ENCODE results near the gene AKNA. TPM values are rescaled to one million over a fixed set of nuclear protein-coding genes. Genes with fewer than 3 reads are reported as not detected.

Gene AKNA
- total RNA-seq, 5 donors from 2014 or later (not counting 1 experiment from before 2014, with no cell fraction given), result 382 to 462 (median 415) TPM

DNA sequence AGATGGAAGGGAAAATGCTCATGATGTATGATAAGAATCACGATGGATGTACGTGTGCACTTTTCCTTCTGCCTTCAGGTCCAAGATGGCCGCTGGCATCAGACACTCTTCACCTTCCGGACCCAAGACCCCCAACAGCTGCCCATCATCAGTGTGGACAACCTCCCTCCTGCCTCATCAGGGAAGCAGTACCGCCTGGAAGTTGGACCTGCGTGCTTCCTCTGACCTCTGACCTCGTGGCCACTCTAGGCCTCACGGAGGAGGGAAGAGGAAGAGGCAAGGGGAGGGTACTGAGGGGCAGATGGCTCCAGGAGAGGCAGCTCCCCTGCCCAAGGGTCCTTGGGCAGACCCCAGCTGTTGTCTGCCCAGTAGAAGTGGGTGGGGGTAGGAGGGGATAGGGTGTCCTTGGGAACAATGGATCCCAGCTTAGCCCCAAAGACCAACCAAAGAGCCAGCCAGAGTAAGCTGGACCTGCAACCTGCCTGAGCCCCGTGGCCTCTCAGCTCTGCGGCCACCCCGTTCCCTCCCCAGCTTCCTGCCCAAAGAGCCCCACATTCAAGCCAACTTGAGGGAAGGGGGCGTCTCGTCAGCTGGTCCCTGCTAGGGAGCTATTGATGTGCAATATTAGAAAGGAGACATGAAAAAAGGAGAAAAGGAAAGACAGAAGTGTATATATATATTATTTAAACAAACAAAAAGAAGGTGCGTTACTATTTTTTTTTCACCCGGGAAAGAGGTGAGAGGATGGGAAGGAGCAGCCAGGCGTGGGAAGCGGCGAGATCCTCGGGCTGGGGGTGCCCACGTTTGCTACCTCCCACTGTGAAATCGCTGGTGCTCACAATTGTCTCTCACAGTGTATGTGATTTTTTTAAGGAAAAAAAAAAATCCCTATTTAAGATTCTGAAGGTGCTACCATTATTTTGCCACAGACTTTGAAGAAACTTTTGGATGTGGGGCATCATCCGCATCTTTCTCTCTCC, 77.0 kb downstream of the AKNA start:
- H3K27ac ChIP-seq (ENCODE audit: low read length), result no peak overlapping the region
- POLR2A ChIA-PET, result no interaction called here
- no peaks in the 10 kb centered on the region for H3K36me3 ChIP-seq (ENCODE audit: control insufficient read depth in 2 of 2, extremely low read depth in 1 of 2, insufficient read depth in 1 of 2, low read length in 1 of 2)
- Mint-ChIP-seq H3K27ac (no peak overlapping the region), H3K9me3 (no peaks in the 10 kb centered on the region), H3K27me3 (peaks cover 0 to 2% of the 10 kb centered on the region in 2 donors), H3K4me3 (no peak overlapping the region), H3K36me3 (no peaks in the 10 kb centered on the region), H3K4me1 (peaks cover under 1 to 2% (median 2%) of the 10 kb centered on the region in 3 donors)
- 75% methylated on average over 4 of the region's 22 CpGs for WGBS (ENCODE audit: insufficient coverage)
- no peak overlapping the region for H3K4me3 ChIP-seq (ENCODE audit: control insufficient read depth in 1 of 2, extremely low read depth in 1 of 2, low read length in 1 of 2)
- ATAC-seq (replicated peaks in 1 of 4) (no peak), DNase-seq (peak in 2 of 35 experiments; percentile 4 to 11)
- CTCF ChIA-PET, result no interaction called here
- H3K4me1 ChIP-seq (ENCODE audit: control insufficient read depth in 1 of 2, extremely low read depth in 1 of 2, insufficient read depth in 2 of 2, low read length in 2 of 2), result peaks cover 0 to 3% of the 10 kb centered on the region in 2 experiments
- peaks cover 0 to 28% of the 10 kb centered on the region in 2 experiments for H3K27me3 ChIP-seq (replicated peaks in 1 of 2; ENCODE audit: control insufficient read depth in 2 of 2, extremely low read depth in 1 of 2, insufficient read depth in 2 of 2, low read length in 1 of 2)
- H3K9me3 ChIP-seq, result no peaks in the 10 kb centered on the region

DNA sequence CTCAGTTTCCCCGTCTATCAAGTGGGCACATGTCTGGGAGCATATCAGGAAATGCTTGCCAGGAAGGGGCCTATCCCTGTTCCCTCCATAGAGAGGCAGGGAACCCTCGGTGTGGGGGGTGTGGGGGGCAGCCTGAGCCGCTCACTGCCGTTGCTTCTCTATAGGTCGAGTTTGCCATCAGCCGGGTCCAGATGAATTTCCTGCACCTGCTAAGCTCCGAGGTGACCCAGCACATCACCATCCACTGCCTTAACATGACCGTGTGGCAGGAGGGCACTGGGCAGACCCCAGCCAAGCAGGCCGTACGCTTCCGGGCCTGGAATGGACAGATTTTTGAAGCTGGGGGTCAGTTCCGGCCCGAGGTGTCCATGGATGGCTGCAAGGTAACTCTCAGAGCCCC, 78.7 kb downstream of the AKNA start:
- Histone ChIP-seq H3K4me3 (ENCODE audit: control insufficient read depth in 1 of 2, extremely low read depth in 1 of 2, low read length in 1 of 2) (no peak overlapping the region), H3K36me3 (ENCODE audit: control insufficient read depth in 2 of 2, extremely low read depth in 1 of 2, insufficient read depth in 1 of 2, low read length in 1 of 2) (no peaks in the 10 kb centered on the region), H3K27me3 (replicated peaks in 1 of 2; ENCODE audit: control insufficient read depth in 2 of 2, extremely low read depth in 1 of 2, insufficient read depth in 2 of 2, low read length in 1 of 2) (peaks cover 0 to 32% of the 10 kb centered on the region in 2 experiments), H3K9me3 (no peaks in the 10 kb centered on the region), H3K4me1 (ENCODE audit: control insufficient read depth in 1 of 2, extremely low read depth in 1 of 2, insufficient read depth in 2 of 2, low read length in 2 of 2) (peaks cover 0 to 9% of the 10 kb centered on the region in 2 experiments), H3K27ac (ENCODE audit: low read length) (no peak overlapping the region)
- H3K27ac Mint-ChIP-seq, result no peak overlapping the region
- CTCF ChIA-PET, result interaction anchor here (0.5 to 1.0 kb wide), 2 partner anchors 225 to 733 kb away, joined by 3 read pairs; no protein-coding TSS in a partner anchor
- WGBS (ENCODE audit: insufficient coverage), result 68% methylated on average over 11 of the region's 13 CpGs
- H3K36me3 Mint-ChIP-seq, result no peaks in the 10 kb centered on the region
- H3K27me3 Mint-ChIP-seq, result peaks cover 0 to 2% of the 10 kb centered on the region in 2 donors
- H3K9me3 Mint-ChIP-seq, result no peaks in the 10 kb centered on the region
- peaks cover 6 to 8% (median 8%) of the 10 kb centered on the region in 3 donors for H3K4me1 Mint-ChIP-seq
- no peak overlapping the region for H3K4me3 Mint-ChIP-seq
- POLR2A ChIA-PET, result no interaction called here
- ATAC-seq (replicated peaks in 1 of 4), result no peak
- peak in 2 of 35 experiments; percentile 6 to 11 for DNase-seq

DNA sequence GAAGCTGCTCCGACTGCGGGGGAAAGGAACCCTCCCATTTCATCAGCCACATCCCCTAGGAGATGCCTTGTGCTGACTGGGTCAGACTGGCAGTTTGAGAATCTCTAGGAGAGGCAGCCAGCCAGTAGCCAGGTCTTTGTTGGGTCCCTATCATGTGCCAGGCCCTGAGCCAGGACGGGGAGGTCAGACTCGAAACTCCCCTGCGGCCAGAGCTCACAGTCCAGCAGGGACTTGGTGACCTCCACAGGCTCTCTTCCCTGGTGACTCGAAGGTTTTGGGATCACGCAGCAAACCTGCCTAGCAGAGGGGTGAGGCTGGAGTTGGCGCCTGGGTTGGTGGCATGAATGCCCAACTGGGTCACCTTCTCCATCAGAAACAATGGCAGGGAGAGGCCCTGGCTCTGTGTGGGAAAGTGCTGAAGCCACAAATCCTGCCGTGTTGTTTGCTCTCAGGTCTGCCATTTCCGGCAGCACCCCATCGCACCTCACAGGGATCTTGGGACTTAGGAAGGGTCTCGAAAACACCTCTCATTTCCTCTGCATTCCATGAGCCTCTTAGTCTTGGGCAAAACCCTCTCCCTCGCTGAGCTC, 79.3 kb downstream of the AKNA start:
- ChIA-PET POLR2A (no interaction called here), CTCF (interaction anchor here (0.5 to 1.0 kb wide), 3 partner anchors 224 to 733 kb away, joined by 3 to 5 read pairs (median 3); no protein-coding TSS in a partner anchor)
- ATAC-seq (replicated peaks in 1 of 4), result no peak
- Mint-ChIP-seq H3K4me3 (no peak overlapping the region), H3K27ac (no peak overlapping the region), H3K4me1 (peaks cover 6 to 8% (median 8%) of the 10 kb centered on the region in 3 donors), H3K27me3 (peaks cover 0 to 2% of the 10 kb centered on the region in 2 donors), H3K9me3 (no peaks in the 10 kb centered on the region), H3K36me3 (no peaks in the 10 kb centered on the region)
- H3K9me3 ChIP-seq, result no peaks in the 10 kb centered on the region
- peaks cover 0 to 32% of the 10 kb centered on the region in 2 experiments for H3K27me3 ChIP-seq (replicated peaks in 1 of 2; ENCODE audit: control insufficient read depth in 2 of 2, extremely low read depth in 1 of 2, insufficient read depth in 2 of 2, low read length in 1 of 2)
- 81% methylated on average over 8 of the region's 13 CpGs for WGBS (ENCODE audit: insufficient coverage)
- no peak overlapping the region for H3K4me3 ChIP-seq (ENCODE audit: control insufficient read depth in 1 of 2, extremely low read depth in 1 of 2, low read length in 1 of 2)
- no peaks in the 10 kb centered on the region for H3K36me3 ChIP-seq (ENCODE audit: control insufficient read depth in 2 of 2, extremely low read depth in 1 of 2, insufficient read depth in 1 of 2, low read length in 1 of 2)
- DNase-seq, result peak in 2 of 35 experiments; percentile 10 to 13
- no peak overlapping the region for H3K27ac ChIP-seq (ENCODE audit: low read length)
- H3K4me1 ChIP-seq (ENCODE audit: control insufficient read depth in 1 of 2, extremely low read depth in 1 of 2, insufficient read depth in 2 of 2, low read length in 2 of 2), result peaks cover 0 to 9% of the 10 kb centered on the region in 2 experiments

DNA sequence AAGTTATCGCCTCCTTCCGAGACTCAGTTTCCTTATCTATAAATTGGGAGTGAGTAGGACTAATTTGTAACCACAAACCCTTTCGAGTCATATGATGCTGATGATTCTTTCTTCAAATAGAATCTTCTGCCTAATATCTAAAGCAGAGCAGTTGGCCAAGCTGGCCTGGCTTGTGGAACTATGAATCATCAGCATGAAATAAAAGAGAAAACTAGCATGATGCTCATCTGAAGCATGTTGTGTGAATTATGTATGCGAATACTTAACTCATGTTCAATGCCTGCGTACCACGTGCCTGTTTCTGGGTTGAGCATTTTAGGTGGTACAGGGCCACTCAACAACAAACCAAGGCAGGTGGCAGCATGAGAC, 79.9 kb downstream of the AKNA start:
- Histone ChIP-seq H3K9me3 (no peaks in the 10 kb centered on the region), H3K27ac (ENCODE audit: low read length) (no peak overlapping the region), H3K36me3 (ENCODE audit: control insufficient read depth in 2 of 2, extremely low read depth in 1 of 2, insufficient read depth in 1 of 2, low read length in 1 of 2) (no peaks in the 10 kb centered on the region), H3K4me3 (ENCODE audit: control insufficient read depth in 1 of 2, extremely low read depth in 1 of 2, low read length in 1 of 2) (no peak overlapping the region), H3K27me3 (replicated peaks in 1 of 2; ENCODE audit: control insufficient read depth in 2 of 2, extremely low read depth in 1 of 2, insufficient read depth in 2 of 2, low read length in 1 of 2) (peaks cover 0 to 33% of the 10 kb centered on the region in 2 experiments), H3K4me1 (ENCODE audit: control insufficient read depth in 1 of 2, extremely low read depth in 1 of 2, insufficient read depth in 2 of 2, low read length in 2 of 2) (peaks cover 0 to 9% of the 10 kb centered on the region in 2 experiments)
- ChIA-PET POLR2A (no interaction called here), CTCF (interaction anchor here in 1 of 2 donors (0.6 kb wide), 1 partner anchor 204 kb away, joined by 3 read pairs; no protein-coding TSS in a partner anchor)
- H3K36me3 Mint-ChIP-seq, result no peaks in the 10 kb centered on the region
- no peaks in the 10 kb centered on the region for H3K9me3 Mint-ChIP-seq
- ATAC-seq (replicated peaks in 1 of 4), result no peak
- no CpG with 5 or more reads among the region's 6 CpGs for WGBS (ENCODE audit: insufficient coverage)
- peaks cover 6 to 8% (median 8%) of the 10 kb centered on the region in 3 donors for H3K4me1 Mint-ChIP-seq
- H3K27me3 Mint-ChIP-seq, result peaks cover 0 to 2% of the 10 kb centered on the region in 2 donors
- no peak for DNase-seq
- H3K27ac Mint-ChIP-seq, result no peak overlapping the region
- H3K4me3 Mint-ChIP-seq, result no peak overlapping the region

DNA sequence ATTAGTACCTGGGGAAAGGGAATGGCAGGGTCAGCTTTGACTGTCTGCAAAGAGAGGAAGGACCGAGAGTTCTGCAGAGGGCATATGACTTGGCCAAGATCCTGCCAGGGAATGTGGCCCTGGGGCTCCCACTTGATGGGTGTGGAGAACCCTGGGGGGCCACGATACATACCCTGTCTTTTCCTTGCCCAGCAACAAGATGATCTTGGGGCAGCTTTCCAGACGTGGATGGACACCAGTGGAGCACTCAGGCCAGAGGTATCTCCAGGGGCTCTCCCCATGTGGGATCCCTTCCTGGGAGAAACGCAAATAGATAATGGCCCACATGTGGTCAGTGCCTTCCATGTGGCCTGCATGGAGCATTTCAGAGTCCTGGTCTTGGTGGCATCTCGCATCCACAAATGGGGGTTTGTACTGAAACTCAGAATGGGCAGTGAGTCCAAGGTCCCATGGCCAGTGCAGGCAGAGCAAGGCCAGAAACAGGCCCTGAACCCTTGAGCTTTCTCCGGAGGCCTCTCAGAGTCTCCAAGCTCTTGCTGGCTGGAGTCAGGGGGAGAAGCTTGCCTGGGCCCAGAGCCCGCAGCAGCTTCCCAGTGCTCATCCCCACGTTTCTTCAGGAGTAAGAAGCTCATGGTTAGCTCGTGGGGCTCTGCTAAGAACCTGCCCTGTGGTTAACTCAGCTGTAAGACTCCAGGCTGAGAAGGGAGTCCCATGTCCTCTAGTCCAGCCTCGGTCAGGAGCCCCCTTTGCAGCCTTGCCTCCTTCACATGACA, 83.2 kb downstream of the AKNA start:
- H3K4me1 Mint-ChIP-seq, result peaks cover 6 to 8% (median 8%) of the 10 kb centered on the region in 3 donors
- peaks cover 0 to 6% of the 10 kb centered on the region in 2 donors for H3K27me3 Mint-ChIP-seq
- H3K36me3 Mint-ChIP-seq, result no peaks in the 10 kb centered on the region
- Histone ChIP-seq H3K4me3 (ENCODE audit: control insufficient read depth in 1 of 2, extremely low read depth in 1 of 2, low read length in 1 of 2) (no peak overlapping the region), H3K27ac (ENCODE audit: low read length) (no peak overlapping the region), H3K27me3 (replicated peaks in 1 of 2; ENCODE audit: control insufficient read depth in 2 of 2, extremely low read depth in 1 of 2, insufficient read depth in 2 of 2, low read length in 1 of 2) (peaks cover 0 to 53% of the 10 kb centered on the region in 2 experiments), H3K36me3 (ENCODE audit: control insufficient read depth in 2 of 2, extremely low read depth in 1 of 2, insufficient read depth in 1 of 2, low read length in 1 of 2) (no peaks in the 10 kb centered on the region), H3K9me3 (no peaks in the 10 kb centered on the region), H3K4me1 (ENCODE audit: control insufficient read depth in 1 of 2, extremely low read depth in 1 of 2, insufficient read depth in 2 of 2, low read length in 2 of 2) (peaks cover 0 to 9% of the 10 kb centered on the region in 2 experiments)
- no peak overlapping the region for H3K4me3 Mint-ChIP-seq
- no peak overlapping the region for H3K27ac Mint-ChIP-seq
- CTCF ChIA-PET, result interaction anchor here in 1 of 2 donors (1.0 kb wide), 1 partner anchor 195 kb away, joined by 3 read pairs; no protein-coding TSS in a partner anchor
- 66% methylated on average over 10 of the region's 10 CpGs for WGBS (ENCODE audit: insufficient coverage)
- POLR2A ChIA-PET, result no interaction called here
- ATAC-seq (replicated peaks in 1 of 4) (no peak), DNase-seq (peak in 2 of 35 experiments; percentile 10 to 19)
- no peaks in the 10 kb centered on the region for H3K9me3 Mint-ChIP-seq

DNA sequence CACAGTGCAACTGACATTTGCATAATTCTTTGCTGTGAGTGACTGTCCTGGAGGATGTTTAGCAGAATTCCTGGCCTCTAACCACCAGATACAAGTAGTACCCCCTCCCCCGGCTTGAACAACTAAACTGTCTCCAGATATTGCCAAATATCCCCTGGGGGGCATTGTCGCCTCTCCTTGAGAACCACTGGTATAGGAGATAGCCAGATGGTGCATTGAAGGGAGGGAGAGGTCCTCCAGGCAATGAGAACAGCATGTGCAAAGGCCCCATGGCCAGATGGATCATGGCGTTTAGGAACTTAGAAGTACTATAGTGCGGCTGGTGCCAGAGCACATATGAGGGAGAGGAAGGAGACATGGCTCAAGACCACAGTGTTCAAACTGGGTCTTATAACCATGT, 83.8 kb downstream of the AKNA start:
- Mint-ChIP-seq H3K27me3 (peaks cover 0 to 6% of the 10 kb centered on the region in 2 donors), H3K9me3 (no peaks in the 10 kb centered on the region), H3K27ac (no peak overlapping the region), H3K4me1 (peaks cover 6 to 8% (median 8%) of the 10 kb centered on the region in 3 donors), H3K4me3 (no peak overlapping the region), H3K36me3 (no peaks in the 10 kb centered on the region)
- Histone ChIP-seq H3K4me1 (ENCODE audit: control insufficient read depth in 1 of 2, extremely low read depth in 1 of 2, insufficient read depth in 2 of 2, low read length in 2 of 2) (peaks cover 0 to 9% of the 10 kb centered on the region in 2 experiments), H3K36me3 (ENCODE audit: control insufficient read depth in 2 of 2, extremely low read depth in 1 of 2, insufficient read depth in 1 of 2, low read length in 1 of 2) (no peaks in the 10 kb centered on the region), H3K27me3 (replicated peaks in 1 of 2; ENCODE audit: control insufficient read depth in 2 of 2, extremely low read depth in 1 of 2, insufficient read depth in 2 of 2, low read length in 1 of 2) (peaks cover 0 to 50% of the 10 kb centered on the region in 2 experiments), H3K9me3 (no peaks in the 10 kb centered on the region), H3K27ac (ENCODE audit: low read length) (no peak overlapping the region), H3K4me3 (ENCODE audit: control insufficient read depth in 1 of 2, extremely low read depth in 1 of 2, low read length in 1 of 2) (no peak overlapping the region)
- POLR2A ChIA-PET, result no interaction called here
- 95% methylated on average over 2 of the region's 4 CpGs for WGBS (ENCODE audit: insufficient coverage)
- CTCF ChIA-PET, result no interaction called here
- DNase-seq, result peak in 2 of 35 experiments; percentile 11 to 19
- no peak for ATAC-seq (replicated peaks in 1 of 4)

Data from T-cell (primary cell).